IMR-90 (cell line): ENCODE results near the gene CCDC12. TPM values are rescaled to one million over a fixed set of nuclear protein-coding genes. Genes with fewer than 3 reads are reported as not detected.

Experiments used
- ATAC-seq: fragments of 200-7000 bp; cut with Tn5 transposase; 2 replicates; pipeline ENCODE4 v1.9.1; 2020; ENCODE audit warnings: low read depth, mild to moderate bottlenecking, moderate library complexity
- BruUV-seq: library from RNA; stranded (reverse); fragments of 400-500 nt; replicated peaks from 2 replicates; lab custom pipeline; 2021; lab: Mats Ljungman, UMichigan
- CTCF ChIA-PET: fragments of 300-600 bp; formaldehyde crosslinking; extraction: SDS; loops from one replicate; lab custom pipeline; 2021; ENCODE audit warnings: antibody characterized with exemption; lab: Yijun Ruan, JAX
- POLR2A ChIA-PET: fragments of 300-600 bp; sonication (Branson Sonifier 250); formaldehyde crosslinking; loops from one replicate; lab custom pipeline; 2022; ENCODE audit warnings: antibody characterized with exemption; ENCODE audit not compliant: unreplicated experiment; lab: Charles Lee
- DNase-seq: peaks from one replicate; pipeline ENCODE4 v3.0.0; 2013
- H2AFZ ChIP-seq: replicated peaks from 2 replicates; pipeline ENCODE3; 2013; ENCODE audit warnings: low read length, mild to moderate bottlenecking; ENCODE audit not compliant: poor library complexity
- H2AK5ac ChIP-seq: 2 replicates; pipeline ENCODE4 v1.6.1; 2013; ENCODE audit warnings: low read depth, low read length, inconsistent platforms
- H2AK9ac ChIP-seq: replicated peaks from 2 replicates; pipeline ENCODE3; 2013; ENCODE audit warnings: mild to moderate bottlenecking, low read depth, low read length, moderate library complexity; ENCODE audit not compliant: poor library complexity
- H2BK120ac ChIP-seq: 2 replicates; pipeline ENCODE4 v1.6.1; 2013; ENCODE audit warnings: low read depth, low read length, inconsistent platforms
- H2BK15ac ChIP-seq: 3 replicates; pipeline ENCODE4 v1.6.1; 2013; ENCODE audit warnings: low read depth, low read length, inconsistent platforms
- H2BK20ac ChIP-seq: 2 replicates; pipeline ENCODE4 v1.6.1; 2013; ENCODE audit warnings: low read depth, mild to moderate bottlenecking, inconsistent platforms, low read length, moderate library complexity
- H2BK5ac ChIP-seq: 2 replicates; pipeline ENCODE4 v1.6.1; 2013; ENCODE audit warnings: mild to moderate bottlenecking, low read depth, low read length, inconsistent platforms; ENCODE audit not compliant: poor library complexity, severe bottlenecking
- H3K14ac ChIP-seq: replicated peaks from 2 replicates; pipeline ENCODE4 v1.6.1; 2013; ENCODE audit warnings: low read depth, low read length, inconsistent platforms
- H3K18ac ChIP-seq: 2 replicates; pipeline ENCODE4 v1.6.1; 2013; ENCODE audit warnings: low read depth, low read length, control low read depth
- H3K23ac ChIP-seq: 2 replicates; pipeline ENCODE4 v1.6.1; 2013; ENCODE audit warnings: low read depth, low read length, inconsistent platforms
- H3K27ac ChIP-seq: 2 replicates; pipeline ENCODE4 v1.5.1; 2013; ENCODE audit warnings: mild to moderate bottlenecking, control low read depth, low read length; ENCODE audit not compliant: insufficient read depth
- H3K27me3 ChIP-seq: 2 replicates; pipeline ENCODE4 v1.6.1; 2013; ENCODE audit warnings: low read length; ENCODE audit not compliant: control insufficient read depth, insufficient read depth
- H3K36me3 ChIP-seq: 2 replicates; pipeline ENCODE4 v1.6.1; 2013; ENCODE audit warnings: low read length, mixed read lengths; ENCODE audit not compliant: control insufficient read depth, insufficient read depth
- H3K4ac ChIP-seq: 2 replicates; pipeline ENCODE4 v1.6.1; 2013; ENCODE audit warnings: low read depth, low read length, inconsistent platforms
- H3K4me1 ChIP-seq: 2 replicates; pipeline ENCODE4 v1.6.1; 2013; ENCODE audit warnings: low read length, mixed read lengths; ENCODE audit not compliant: control insufficient read depth, insufficient read depth
- H3K4me2 ChIP-seq: 2 replicates; pipeline ENCODE4 v1.6.1; 2013; ENCODE audit warnings: low read depth, mild to moderate bottlenecking, control low read depth, low read length, moderate library complexity
- H3K4me3 ChIP-seq: 2 replicates; pipeline ENCODE4 v1.5.1; 2013; ENCODE audit warnings: low read depth, mild to moderate bottlenecking, control low read depth, low read length, moderate library complexity; ENCODE audit not compliant: insufficient read depth
- H3K56ac ChIP-seq: 2 replicates; pipeline ENCODE4 v1.6.1; 2013; ENCODE audit warnings: low read length, inconsistent platforms; ENCODE audit not compliant: insufficient read depth; ENCODE audit errors: extremely low read depth
- H3K79me1 ChIP-seq, 2 experiments: 2 replicates each; pipeline ENCODE4 v1.6.1; 2013; ENCODE audit warnings: low read length in 2 of 2, inconsistent platforms in 1 of 2, low read depth in 1 of 2
- H3K9ac ChIP-seq: 2 replicates; pipeline ENCODE4 v1.6.1; 2013; ENCODE audit warnings: low read depth, low read length, control low read depth
- H3K9me1 ChIP-seq: 2 replicates; pipeline ENCODE4 v1.6.1; 2013; ENCODE audit warnings: low read length, inconsistent platforms; ENCODE audit not compliant: insufficient read depth
- H3K9me3 ChIP-seq: 2 replicates; pipeline ENCODE4 v1.6.1; 2013; ENCODE audit warnings: low read length; ENCODE audit not compliant: control insufficient read depth, insufficient read depth
- H4K20me1 ChIP-seq: 2 replicates; pipeline ENCODE4 v1.6.1; 2013; ENCODE audit warnings: low read length, inconsistent platforms; ENCODE audit not compliant: insufficient read depth
- H4K5ac ChIP-seq: 2 replicates; pipeline ENCODE4 v1.6.1; 2013; ENCODE audit warnings: mild to moderate bottlenecking, low read depth, low read length, control low read depth
- H4K8ac ChIP-seq, 2 experiments: 2 replicates each; pipeline ENCODE4 v1.6.1; 2013; ENCODE audit warnings: low read depth in 2 of 2, low read length in 2 of 2, control low read depth in 1 of 2, inconsistent platforms in 1 of 2
- H4K91ac ChIP-seq: 2 replicates; pipeline ENCODE4 v1.6.1; 2013; ENCODE audit warnings: low read depth, low read length, inconsistent platforms; ENCODE audit not compliant: insufficient read depth
- WGBS, 2 experiments: methylation state at CpG; one replicate each; pipeline versions ENCODE4 v1.1.5 to v1.1.7; 2013; ENCODE audit warnings: missing lambda C conversion rate in 2 of 2; ENCODE audit not compliant: insufficient read length in 1 of 2; ENCODE audit errors: extremely low coverage in 2 of 2; 5-methylcytosine and 5-hydroxymethylcytosine counted together
- dilution Hi-C: fragments of 300-500 bp; cut with HindIII; formaldehyde crosslinking; loops from one replicate; pipeline ENCODE4 v1.14.3; 2018; ENCODE audit warnings: low sequenced_read_pairs; ENCODE audit not compliant: unreplicated experiment
- in situ Hi-C: fragments of 300-500 bp; cut with MboI; formaldehyde crosslinking; loops from 3 replicates; pipeline ENCODE4 v1.14.3; 2019; ENCODE audit warnings: low sequenced_read_pairs, inconsistent platforms, mixed read lengths
- intact Hi-C: fragments of 100-400 bp; cut with micrococcal nuclease; formaldehyde crosslinking; loops from 2 replicates; pipeline ENCODE4 v1.10.0; 2022
- polyA plus RNA-seq, 3 experiments: library from polyadenylated mRNA; depleted of rRNA; stranded (reverse); fragments of >200 nt; gene quantifications; 2 replicates each; pipeline ENCODE4 v1.2.3, GENCODE V29; 2012; ENCODE audit warnings: low replicate concordance in 1 of 3
- total RNA-seq: library from RNA; depleted of rRNA; stranded (reverse); fragments of >200 nt; gene quantifications from 2 replicates; pipeline ENCODE4 v1.2.3, GENCODE V29; 2012
- TF ChIP-seq, protein P1 (sequence below): fragments of 150-350 bp; IDR thresholded peaks from 2 replicates; pipeline ENCODE4 v1.6.1; 2017; ENCODE audit warnings: mild to moderate bottlenecking, antibody characterized with exemption, low read length, low read depth
- TF ChIP-seq, protein P2 (sequence below): conservative IDR thresholded peaks from 2 replicates; pipeline ENCODE4 v1.5.1; 2012; ENCODE audit warnings: mild to moderate bottlenecking, low read depth, low read length, improper control_type of control experiment

Gene CCDC12
- total and polyA plus RNA-seq, 2 of the 4 experiments (the other 2 are of a cell fraction): 15.2 to 35.1 TPM

DNA sequence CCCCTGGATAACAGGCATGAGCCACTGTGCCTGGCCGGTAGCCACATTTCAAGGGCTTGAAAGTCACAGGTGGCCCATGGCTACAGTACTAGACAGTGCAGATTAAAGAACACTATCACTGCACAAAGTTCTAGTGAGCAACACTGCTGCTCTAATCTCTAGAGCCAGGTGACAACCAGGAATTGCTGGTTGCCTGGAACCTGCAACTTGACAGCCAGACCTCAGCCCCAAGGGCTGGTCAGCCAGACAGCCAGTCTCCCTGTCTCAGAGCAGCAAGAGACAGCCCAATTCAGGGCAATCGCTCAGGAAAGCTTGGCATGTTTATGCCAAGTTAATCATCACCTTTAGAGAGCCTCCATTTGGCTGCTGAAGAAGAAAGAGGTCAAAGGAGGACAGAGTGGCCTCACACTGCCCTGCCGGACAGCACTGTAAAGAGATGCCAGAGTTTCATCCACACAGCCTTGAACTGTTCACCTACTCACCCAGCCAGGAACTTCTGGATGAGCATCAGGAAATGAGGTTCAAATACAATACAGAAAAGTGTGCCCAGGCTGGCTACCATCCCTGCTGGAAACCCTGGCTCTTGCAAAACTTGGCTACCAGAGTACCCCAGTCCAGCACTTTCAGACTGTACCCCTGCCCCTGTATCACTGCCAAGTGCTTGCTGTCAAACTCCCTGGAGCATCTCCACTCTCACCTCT lies 6.0 kb downstream of the CCDC12 start:
- POLR2A ChIA-PET: no interaction called here
- CTCF ChIA-PET: interaction anchor here (1.1 kb wide), 1 partner anchor 35 kb away, joined by 4 read pairs; no protein-coding TSS in a partner anchor
- H2AK5ac ChIP-seq: no peak overlapping the region

More for the DNA sequence above, 6.0 kb downstream of the CCDC12 start:
- Histone ChIP-seq H3K14ac (no peak overlapping the region), H3K27me3 (no peaks in the 10 kb centered on the region), H3K27ac (peak overlapping the region; percentile 21; the same call in 1 of the 2 replicates), H2AFZ (no peak overlapping the region), H3K4me3 (no peak overlapping the region), H3K9ac (no peak overlapping the region; the same call in 1 of the 2 replicates), H2BK15ac (no peak overlapping the region), H2BK5ac (peak overlapping the region; percentile 8), H3K9me1 (peaks cover 34% of the 10 kb centered on the region), H3K4ac (no peak overlapping the region), H3K56ac (no peak overlapping the region), H3K4me1 (peaks cover 18% of the 10 kb centered on the region), H3K36me3 (peaks cover 7% of the 10 kb centered on the region), H3K23ac (no peak overlapping the region), H3K18ac (no peak overlapping the region), H4K20me1 (peaks cover 83% of the 10 kb centered on the region), H4K8ac (no peak overlapping the region), H2AK9ac (no peak overlapping the region), H2BK120ac (no peak overlapping the region), H2BK20ac (no peak overlapping the region), H4K5ac (no peak overlapping the region), H3K79me1 (peaks cover 31 to 76% of the 10 kb centered on the region in 2 experiments), H4K91ac (no peak overlapping the region), H3K4me2 (peak overlapping the region; percentile 0; the same call in 1 of the 2 replicates), H3K9me3 (no peaks in the 10 kb centered on the region)
- BruUV-seq: no TSS peak
- intact Hi-C loops (no loop called here), in situ Hi-C loops (no loop called here), dilution Hi-C loops (no loop called here)
- no peak for DNase-seq
- peak; percentile 62 for ATAC-seq
- TF ChIP-seq, protein P1, sequence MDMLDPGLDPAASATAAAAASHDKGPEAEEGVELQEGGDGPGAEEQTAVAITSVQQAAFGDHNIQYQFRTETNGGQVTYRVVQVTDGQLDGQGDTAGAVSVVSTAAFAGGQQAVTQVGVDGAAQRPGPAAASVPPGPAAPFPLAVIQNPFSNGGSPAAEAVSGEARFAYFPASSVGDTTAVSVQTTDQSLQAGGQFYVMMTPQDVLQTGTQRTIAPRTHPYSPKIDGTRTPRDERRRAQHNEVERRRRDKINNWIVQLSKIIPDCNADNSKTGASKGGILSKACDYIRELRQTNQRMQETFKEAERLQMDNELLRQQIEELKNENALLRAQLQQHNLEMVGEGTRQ: no peak
- TF ChIP-seq, protein P2, sequence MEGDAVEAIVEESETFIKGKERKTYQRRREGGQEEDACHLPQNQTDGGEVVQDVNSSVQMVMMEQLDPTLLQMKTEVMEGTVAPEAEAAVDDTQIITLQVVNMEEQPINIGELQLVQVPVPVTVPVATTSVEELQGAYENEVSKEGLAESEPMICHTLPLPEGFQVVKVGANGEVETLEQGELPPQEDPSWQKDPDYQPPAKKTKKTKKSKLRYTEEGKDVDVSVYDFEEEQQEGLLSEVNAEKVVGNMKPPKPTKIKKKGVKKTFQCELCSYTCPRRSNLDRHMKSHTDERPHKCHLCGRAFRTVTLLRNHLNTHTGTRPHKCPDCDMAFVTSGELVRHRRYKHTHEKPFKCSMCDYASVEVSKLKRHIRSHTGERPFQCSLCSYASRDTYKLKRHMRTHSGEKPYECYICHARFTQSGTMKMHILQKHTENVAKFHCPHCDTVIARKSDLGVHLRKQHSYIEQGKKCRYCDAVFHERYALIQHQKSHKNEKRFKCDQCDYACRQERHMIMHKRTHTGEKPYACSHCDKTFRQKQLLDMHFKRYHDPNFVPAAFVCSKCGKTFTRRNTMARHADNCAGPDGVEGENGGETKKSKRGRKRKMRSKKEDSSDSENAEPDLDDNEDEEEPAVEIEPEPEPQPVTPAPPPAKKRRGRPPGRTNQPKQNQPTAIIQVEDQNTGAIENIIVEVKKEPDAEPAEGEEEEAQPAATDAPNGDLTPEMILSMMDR: no peak
- WGBS, 2 experiments: 53% methylated on average over 2 of the region's 3 CpGs; no CpG with 5 or more reads in 1 of the 2 experiments
